ENCODE measurements around the gene FAM120AOS.

The FAM120AOS gene

GRCh38 chr9:93435386-93435785, 18.0 kb downstream of the FAM120AOS start:
- Histone ChIP-seq H3K27me3 (no peaks in the 10 kb centered on the region), H3K4me3 (ENCODE audit: low read depth, low read length) (no peak overlapping the region), H3K9me3 (no peaks in the 10 kb centered on the region), H3K4me1 (no peaks in the 10 kb centered on the region), H3K36me3 (no peaks in the 10 kb centered on the region)
- no peak for DNase-seq
- no peak for TF ChIP-seq CTCF (IDR thresholded peaks at IDR 0.05; ENCODE audit: low read depth, low read length)

GRCh38 chr9:93434056-93434455, 19.3 kb downstream of the FAM120AOS start:
- no peak for DNase-seq
- Histone ChIP-seq H3K4me3 (ENCODE audit: low read depth, low read length) (no peak overlapping the region), H3K9me3 (no peaks in the 10 kb centered on the region), H3K4me1 (no peaks in the 10 kb centered on the region), H3K27me3 (no peaks in the 10 kb centered on the region), H3K36me3 (no peaks in the 10 kb centered on the region)
- no peak for TF ChIP-seq CTCF (IDR thresholded peaks at IDR 0.05; ENCODE audit: low read depth, low read length)

- no peaks in the 10 kb centered on the region for H3K9me3 ChIP-seq
- H3K4me3 ChIP-seq (ENCODE audit: low read depth, low read length), result no peak overlapping the region
- H3K36me3 ChIP-seq, result no peaks in the 10 kb centered on the region
- no peak for TF ChIP-seq CTCF (IDR thresholded peaks at IDR 0.05; ENCODE audit: low read depth, low read length)
- DNase-seq, result no peak
- no peaks in the 10 kb centered on the region for H3K27me3 ChIP-seq
- H3K4me1 ChIP-seq, result no peaks in the 10 kb centered on the region
Measured at GRCh38 chr9:93432964-93433363, 20.4 kb downstream of the FAM120AOS start.

GRCh38 chr9:93431539-93432105, 21.8 kb downstream of the FAM120AOS start:
- Histone ChIP-seq H3K4me1 (no peaks in the 10 kb centered on the region), H3K27me3 (no peaks in the 10 kb centered on the region), H3K9me3 (no peaks in the 10 kb centered on the region), H3K36me3 (no peaks in the 10 kb centered on the region), H3K4me3 (ENCODE audit: low read depth, low read length) (no peak overlapping the region)
- TF ChIP-seq CTCF (IDR thresholded peaks at IDR 0.05; ENCODE audit: low read depth, low read length), result no peak
- DNase-seq, result no peak

GRCh38 chr9:93427655-93428379, 25.6 kb downstream of the FAM120AOS start:
- Histone ChIP-seq H3K4me3 (ENCODE audit: low read depth, low read length) (no peak overlapping the region), H3K4me1 (no peaks in the 10 kb centered on the region), H3K9me3 (no peaks in the 10 kb centered on the region), H3K27me3 (no peaks in the 10 kb centered on the region), H3K36me3 (no peaks in the 10 kb centered on the region)
- peak; percentile 40 for DNase-seq
- peak; percentile 55 for TF ChIP-seq CTCF (IDR thresholded peaks at IDR 0.05; ENCODE audit: low read depth, low read length)

GRCh38 chr9:93422977-93423616, 30.3 kb downstream of the FAM120AOS start:
- DNase-seq, result no peak
- no peaks in the 10 kb centered on the region for H3K27me3 ChIP-seq
- TF ChIP-seq CTCF (IDR thresholded peaks at IDR 0.05; ENCODE audit: low read depth, low read length), result no peak

More at GRCh38 chr9:93422977-93423616, 30.3 kb downstream of the FAM120AOS start:
- Histone ChIP-seq H3K9me3 (no peaks in the 10 kb centered on the region), H3K4me1 (no peaks in the 10 kb centered on the region), H3K36me3 (no peaks in the 10 kb centered on the region), H3K4me3 (ENCODE audit: low read depth, low read length) (no peak overlapping the region)
